GM21515 (cell line): ENCODE results near the gene SLC35A2.
"Not testable (repeated sequence)": the region's sequence is repeated elsewhere in the genome, so short reads cannot be mapped to it uniquely, and the experiment has no call there.

Experiments used
- ATAC-seq: cut with Tn5 transposase; IDR thresholded peaks from one replicate; pipeline ENCODE4 v1.9.1; 2021; ENCODE audit not compliant: unreplicated experiment

The SLC35A2 gene

DNA sequence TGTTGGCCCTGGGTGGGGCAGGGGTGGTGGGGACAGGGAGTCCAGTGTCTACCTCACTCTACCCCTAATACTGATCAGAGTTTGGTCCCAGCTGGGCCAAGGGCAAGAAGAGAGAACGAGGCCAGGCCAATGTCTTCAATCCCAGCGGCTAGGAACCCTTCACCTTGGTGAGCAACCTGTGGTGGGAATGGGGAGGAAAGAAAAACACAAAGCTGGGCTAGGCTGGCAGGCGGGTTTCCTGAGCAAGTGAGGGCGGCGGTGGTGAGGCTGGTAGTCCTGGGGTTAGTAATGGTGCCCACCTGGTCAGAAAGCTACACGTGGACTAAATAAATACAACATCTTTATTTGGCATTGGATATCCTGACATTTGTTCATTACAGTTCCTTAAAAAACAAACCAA, 8.2 kb downstream of the SLC35A2 start:
- ATAC-seq: no peak

DNA sequence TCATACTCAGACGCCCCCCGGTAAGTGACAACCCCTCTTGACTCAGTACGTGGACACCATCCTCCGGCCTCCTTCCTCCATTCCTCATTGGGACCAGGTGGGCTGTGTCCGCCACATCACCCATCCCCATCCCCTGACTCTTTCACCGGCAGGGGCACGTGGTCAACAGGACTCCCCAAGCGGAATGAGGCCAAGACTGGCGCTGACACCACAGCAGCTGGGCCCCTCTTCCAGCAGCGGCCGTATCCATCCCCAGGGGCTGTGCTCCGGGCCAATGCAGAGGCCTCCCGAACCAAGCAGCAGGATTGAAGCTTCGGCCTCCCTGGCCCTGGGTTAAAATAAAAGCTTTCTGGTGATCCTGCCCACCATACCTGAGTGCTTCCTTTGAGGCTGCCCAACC, 8.7 kb downstream of the SLC35A2 start:
- no peak for ATAC-seq

DNA sequence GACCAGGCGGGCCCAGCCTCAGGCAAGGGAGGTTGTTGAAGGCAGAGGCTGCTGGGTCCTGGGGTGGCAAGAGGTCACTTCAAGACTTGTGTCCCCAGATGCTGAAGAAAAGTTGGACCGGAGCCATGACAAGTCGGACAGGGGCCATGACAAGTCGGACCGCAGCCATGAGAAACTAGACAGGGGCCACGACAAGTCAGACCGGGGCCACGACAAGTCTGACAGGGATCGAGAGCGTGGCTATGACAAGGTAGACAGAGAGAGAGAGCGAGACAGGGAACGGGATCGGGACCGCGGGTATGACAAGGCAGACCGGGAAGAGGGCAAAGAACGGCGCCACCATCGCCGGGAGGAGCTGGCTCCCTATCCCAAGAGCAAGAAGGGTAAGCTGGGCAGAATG, 9.3 kb downstream of the SLC35A2 start:
- ATAC-seq: no peak

DNA sequence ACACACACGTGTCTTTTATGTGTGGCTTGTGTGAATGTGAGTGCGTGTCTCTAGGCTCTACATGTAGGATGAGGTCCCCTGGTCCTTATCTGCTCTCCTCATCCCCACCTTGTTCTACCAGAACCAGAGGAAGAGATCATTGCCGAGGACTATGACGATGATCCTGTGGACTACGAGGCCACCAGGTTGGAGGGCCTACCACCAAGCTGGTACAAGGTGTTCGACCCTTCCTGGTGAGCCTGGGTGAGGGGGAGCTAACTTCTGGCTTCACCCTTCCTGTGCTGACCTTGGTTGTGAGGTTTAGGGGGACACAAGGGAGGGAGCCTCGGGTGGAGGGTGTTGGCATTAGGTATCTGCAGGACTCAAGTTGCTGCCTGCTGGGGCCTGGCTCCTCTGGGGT, 10.4 kb downstream of the SLC35A2 start:
- no peak for ATAC-seq

DNA sequence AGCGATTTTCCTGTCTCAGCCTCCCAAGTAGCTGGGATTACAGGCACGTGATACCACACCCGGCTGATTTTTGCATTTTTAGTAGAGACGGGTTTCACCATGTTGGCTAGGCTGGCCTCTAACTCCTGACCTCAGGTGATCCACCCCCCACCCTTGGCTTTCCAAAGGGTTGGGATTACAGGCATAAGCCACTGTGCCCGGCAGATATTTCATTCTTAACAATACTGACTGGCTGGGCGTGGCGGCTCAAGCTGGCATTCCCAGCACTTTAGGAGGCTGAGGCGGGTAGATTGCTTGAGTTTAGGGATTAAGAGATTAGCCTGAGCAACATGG, 12.4 kb downstream of the SLC35A2 start:
- no peak for ATAC-seq

DNA sequence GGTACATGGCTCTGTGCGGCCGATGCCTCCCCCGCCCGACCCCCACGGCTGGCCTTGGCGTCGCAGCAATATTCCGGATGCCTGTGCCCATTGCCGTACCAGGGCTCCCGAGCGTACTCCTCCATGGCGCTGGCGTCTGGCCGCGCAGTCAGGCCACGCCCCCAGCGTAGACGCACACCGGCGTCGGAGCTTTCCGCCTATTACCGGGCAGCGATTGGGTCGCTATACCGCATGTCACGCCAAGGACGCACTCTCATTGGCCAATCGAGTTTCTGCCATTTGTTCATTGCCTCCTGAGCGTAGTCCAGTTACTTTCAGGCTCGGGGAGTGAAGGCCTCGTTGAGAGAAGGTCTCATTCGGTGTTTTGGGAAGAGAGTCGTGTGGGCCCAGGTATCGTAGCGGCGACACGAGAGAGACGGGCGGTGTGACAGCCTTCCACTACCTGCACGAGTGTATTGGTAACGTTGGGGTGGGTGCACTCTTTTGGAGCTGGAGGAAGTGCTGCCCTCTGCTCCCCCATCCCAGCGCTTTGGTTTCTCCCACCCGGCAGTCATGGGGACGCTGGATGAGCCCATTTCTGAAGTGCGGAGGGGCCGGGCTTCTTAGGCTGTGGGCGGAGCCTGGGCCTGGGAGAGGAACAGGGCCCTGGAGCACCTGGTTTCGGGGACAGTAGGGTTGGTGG, 13.7 kb downstream of the SLC35A2 start, which contains the start of the genes PQBP1 and TIMM17B:
Gene PQBP1, plus strand, starts transcription at position 306 of the 682 bp plus-strand sequence. CDS start 580 bp downstream, outside the sequence.
Gene TIMM17B, minus strand, starts transcription at position 144 of the 682 bp plus-strand sequence. Its CDS starts 19 bp downstream, at position 125.
- peak; percentile 89 for ATAC-seq

DNA sequence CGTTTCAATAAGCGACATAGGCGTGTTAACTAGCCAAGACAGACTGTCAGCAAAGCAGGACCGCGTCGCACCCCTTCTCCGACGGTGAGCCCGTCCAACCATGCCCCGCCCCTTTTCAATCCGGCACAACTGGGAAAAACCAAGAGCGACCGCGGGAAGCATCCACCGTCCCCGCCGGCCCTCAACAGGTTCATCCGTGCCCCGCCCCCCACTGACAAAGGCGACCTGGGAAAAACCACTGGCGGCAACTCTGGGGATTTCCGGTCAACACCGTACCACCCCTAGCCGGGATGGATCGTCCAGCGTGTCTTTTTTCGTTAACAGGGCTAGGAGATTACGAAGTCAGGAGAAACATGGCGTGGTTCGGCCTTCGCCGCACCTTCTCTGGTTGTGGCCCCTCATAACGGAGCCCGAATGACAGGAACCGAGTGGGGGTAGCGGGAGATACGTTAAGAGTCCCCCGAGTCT, 14.3 kb downstream of the SLC35A2 start:
- peak; percentile 22 for ATAC-seq

DNA sequence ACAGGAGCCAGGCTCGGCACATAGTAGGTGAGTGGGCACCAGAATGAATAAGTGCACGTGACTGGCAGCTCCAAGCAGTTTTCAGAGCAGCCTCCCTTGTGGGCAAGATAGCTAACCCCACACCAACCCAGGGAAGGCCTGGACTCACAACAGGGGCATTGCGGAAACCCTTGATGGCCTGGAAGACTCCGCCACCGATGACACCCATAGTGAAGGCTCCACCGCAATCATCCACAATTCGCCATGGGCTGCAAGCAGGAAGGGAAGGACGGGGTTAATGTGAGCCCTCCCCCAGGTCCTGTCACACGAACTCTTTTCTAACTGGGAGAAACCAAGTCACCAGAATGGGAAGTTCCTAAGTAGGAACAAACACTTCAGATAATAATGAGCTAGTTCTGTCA, 14.8 kb downstream of the SLC35A2 start:
- ATAC-seq: no peak

DNA sequence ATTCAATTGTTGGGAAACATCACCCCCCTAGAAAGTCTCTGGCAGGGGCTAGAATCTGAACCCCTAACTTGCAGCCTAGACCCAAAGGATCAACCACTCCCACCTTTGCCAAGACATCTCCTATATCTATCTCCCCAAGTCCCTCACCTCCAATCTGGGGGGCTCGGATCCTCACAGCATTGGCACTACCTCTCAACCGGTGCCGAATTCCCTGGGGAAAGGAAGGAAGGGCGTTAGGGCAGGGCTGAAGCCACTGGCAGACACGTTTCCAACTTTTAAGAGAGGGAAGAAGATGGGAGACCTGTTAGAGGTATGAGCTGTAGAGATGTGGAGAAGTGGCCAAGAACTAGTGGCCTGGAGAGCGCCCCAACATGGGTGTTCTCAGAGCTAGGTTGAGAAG, 16.6 kb downstream of the SLC35A2 start:
- ATAC-seq: no peak

DNA sequence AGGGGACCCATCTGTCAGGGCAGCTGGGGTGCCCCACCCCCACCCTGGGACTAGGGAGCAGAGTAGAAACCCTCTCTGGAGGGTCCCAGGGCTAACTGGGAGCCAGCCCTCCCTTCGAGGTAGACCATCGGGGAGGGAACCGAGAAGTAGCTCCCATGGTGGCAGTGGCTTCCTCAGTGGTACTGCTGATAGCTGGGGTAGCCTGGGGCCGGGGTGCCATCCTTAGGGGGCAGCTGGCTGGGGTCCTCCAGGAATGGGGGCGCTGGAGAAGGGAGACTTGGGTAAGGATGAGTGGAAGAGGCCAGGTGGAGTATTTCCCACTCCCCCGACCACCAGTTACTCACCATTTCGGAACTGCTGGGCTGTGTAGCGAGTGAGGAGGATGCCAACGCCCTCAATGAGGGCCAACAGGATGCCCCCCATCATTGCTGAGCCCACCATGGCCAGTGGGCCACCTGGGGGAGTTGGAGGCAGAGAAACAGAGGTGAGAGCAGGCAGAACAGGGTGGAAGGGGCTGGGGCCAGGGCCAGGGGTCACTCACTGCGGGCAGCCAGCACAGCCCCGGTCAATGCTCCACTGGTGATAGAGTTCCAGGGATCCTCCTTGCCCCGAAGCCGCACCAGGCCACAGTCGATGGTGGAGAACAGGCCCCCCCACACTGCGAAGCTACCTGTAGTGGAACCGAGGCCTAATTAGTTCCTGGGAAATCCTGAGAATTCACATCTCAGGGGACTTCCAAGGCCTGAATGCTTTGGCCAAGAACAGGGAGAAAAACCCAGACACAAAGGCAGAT, 17.7 kb downstream of the SLC35A2 start:
- ATAC-seq: no peak

DNA sequence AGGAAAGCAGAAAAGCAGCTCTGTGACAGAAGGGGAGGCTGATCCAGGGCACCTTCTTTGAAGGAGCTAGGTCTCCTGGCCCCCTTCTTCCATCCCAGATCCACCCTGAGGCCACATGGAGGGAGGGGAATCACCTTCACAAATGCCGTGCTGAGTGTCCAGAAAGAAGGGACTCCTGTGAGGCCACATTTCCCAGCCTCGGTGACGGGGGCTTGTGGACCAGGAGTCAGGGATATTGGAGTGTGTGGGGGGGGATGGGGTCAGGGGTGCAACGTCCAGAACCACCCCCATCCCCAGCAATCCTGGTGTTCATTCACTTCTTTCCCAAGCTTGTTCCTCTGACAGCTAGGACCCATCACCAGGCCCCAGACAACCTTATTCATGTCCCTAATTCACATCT, 18.6 kb downstream of the SLC35A2 start:
- ATAC-seq: no peak

DNA sequence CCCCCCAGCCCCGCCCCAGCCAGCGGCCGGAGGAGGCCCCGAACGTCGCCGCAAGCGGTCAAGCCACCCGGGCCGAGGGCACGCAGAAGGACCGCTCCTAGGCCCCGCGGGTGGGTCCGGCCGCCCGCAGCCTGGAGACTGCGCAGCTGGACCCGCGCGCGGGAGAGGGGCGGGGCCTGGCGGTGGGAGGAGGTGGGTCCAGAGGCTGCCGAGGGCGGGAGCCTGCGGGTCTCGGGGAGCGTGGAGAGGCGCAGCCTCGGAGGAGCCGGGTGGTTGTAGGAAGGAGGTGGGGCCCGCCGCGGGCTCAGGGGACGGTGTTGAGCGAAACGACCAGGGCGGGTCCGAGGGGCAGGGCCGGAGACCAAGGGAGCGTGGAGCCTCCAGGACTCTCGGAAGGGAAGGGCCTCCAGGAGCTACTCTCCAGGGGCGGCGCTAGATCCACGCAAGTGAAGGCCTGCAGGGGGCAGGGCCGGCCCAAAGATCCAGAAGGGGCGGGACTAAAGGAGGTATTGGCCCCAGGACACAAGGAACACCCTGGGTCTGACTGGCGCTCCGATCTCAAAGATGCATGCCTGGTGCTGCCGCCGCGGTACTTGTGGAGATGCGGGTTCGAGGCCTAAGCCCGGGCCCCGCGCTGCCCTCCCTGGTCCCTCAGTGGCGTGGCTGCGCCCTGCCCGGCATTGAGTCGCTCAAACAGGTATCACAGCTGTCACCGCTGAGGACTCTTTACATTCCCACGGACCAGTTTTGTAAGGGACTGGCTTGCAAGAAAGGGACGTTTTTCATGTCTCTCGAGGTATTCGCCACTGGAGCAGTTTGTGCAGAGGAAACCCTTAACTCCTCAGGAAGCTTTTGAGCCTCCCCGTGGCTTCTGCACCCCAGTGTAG, 19.8 kb downstream of the SLC35A2 start:
- peak; percentile 84 for ATAC-seq

DNA sequence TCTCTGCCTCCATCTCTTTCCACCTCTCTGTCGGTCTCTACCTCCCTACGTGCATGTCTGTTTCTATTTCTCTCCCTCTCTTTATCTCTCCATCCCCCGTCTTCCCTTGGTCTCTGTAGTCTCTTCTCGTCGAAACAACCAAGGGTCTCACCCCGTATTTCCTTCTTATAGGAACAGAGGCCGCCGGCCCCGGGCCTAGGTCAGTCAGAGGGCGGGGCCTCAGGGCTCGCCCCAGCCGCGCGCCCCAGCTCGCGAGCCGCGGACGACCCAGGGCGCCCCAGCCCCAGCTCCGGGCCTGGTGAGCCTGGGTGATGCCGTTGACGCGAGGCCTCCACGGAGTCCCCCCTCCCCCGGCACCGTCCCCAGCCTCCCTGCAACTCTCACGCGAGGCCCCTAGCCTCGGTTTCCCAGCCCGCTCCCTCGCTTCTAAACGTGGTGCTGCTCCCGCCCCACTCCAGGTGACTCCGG, 20.5 kb downstream of the SLC35A2 start:
- peak; percentile 40 for ATAC-seq

DNA sequence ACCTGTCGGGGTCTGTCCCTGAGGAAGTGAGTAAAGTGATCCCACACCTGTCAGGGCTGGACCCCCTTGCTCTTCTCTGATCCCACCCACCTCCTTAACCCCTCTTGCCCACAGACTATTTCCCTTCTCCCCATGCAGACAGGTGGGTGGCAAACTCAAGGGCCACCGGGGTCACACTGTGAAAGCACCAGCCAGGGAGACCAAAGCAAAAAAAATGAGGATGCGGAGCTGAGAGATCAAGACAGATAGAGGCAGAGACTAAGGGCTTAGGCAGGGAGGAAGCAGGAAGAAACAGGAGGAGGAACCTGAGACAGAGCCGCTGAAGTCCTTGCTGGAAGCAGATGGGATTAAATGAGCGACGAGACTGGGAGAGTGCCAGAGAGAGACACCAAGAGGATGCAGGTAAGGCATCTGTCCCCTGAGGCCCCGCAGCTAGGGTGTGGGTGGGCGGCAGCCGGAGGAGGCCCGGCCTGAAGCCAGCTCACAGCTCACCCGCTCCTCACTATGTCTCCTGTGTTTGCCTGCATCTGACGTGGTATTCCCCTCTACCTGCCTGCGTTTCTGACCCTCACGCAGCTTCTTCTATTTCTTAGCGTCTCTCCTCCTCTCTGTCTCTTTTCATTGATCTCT, 21.0 kb downstream of the SLC35A2 start:
- no peak for ATAC-seq

DNA sequence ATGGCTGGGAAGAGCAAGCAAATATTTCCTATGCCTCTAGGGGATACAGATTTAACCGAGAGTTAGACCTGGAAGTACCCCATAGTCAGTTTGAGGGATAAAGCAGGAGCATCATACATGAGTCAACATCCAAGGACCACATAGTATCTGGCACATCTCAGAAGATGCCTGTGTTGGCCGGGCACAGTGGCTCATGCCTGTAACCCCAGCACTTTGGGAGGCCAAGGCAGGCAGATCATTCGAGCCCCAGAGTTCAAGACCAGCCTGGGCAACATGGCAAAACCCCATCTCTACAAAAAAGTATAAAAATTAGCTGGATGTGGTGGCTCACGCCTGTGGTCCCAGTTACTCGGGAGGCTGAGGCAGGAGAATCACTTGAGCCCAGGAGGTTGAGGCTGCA, 24.9 kb downstream of the SLC35A2 start:
- not testable (repeated sequence) for ATAC-seq

DNA sequence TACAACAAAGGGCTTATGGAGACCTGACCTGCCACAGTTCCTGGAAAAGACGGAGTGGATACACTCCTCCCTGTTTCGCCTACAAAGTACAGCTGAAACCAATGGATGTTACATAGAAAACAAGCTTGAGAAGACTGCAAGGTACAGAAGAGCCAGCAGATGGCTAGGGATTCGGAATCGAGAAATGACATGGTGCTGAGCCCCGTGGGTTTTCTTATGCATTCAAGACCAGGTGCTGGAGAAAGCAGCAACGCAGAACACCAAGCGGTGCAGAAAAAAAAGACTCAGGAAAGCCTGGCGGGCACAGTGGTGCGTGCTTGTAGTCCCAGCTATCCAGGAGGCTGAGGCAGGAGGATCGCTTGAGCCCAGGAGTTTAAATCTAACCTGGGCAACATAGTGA, 27.7 kb downstream of the SLC35A2 start:
- ATAC-seq: no peak

DNA sequence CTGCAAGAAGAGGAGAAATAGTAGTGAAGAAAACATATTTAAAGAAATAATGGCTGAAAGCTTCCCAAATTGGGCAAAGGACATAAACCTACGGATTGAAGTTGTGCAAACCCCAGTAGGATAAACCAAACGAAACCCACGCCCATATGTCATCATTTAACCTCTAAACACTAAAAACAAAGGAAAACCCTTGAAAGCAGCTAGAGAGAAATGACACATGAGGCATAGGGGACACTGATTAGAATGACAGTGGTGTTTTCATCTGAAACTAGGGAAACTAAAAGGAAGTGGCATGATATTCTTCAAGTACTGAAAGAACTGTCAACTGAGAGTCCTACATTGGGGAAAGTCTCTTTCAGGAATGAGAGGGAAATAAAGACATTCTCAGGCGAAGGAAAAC, 34.5 kb downstream of the SLC35A2 start:
- not testable (repeated sequence) for ATAC-seq

DNA sequence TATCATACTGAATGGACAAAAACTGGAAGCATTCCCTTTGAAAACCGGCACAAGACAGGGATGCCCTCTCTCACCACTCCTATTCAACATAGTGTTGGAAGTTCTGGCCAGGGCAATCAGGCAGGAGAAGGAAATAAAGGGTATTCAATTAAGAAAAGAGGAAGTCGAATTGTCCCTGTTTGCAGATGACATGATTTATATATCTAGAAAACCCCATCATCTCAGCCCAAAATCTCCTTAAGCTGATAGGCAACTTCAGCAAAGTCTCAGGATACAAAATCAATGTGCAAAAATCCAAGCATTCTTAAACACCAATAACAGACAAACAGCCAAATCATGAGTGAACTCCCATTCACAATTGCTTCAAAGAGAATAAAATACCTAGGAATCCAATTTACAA, 39.4 kb downstream of the SLC35A2 start:
- not testable (repeated sequence) for ATAC-seq

DNA sequence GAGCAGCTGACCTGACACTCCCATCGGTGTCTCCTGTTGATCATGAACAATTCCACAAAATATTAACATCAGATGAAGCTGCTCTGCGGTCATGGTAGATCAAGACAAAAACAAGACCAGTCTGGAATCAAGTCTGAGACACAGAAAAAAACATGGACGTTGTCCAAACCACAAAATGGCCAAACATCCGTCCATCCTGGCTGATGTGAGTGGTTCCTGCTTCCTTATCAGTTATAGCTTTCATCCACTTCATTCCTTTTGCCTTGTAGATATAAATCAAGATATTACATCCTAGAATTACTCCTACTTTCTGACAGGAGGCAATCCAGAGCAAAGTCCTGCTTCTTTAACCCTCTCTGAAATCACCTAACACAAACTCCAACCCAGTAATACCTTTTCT, 47.2 kb downstream of the SLC35A2 start:
- no peak for ATAC-seq

DNA sequence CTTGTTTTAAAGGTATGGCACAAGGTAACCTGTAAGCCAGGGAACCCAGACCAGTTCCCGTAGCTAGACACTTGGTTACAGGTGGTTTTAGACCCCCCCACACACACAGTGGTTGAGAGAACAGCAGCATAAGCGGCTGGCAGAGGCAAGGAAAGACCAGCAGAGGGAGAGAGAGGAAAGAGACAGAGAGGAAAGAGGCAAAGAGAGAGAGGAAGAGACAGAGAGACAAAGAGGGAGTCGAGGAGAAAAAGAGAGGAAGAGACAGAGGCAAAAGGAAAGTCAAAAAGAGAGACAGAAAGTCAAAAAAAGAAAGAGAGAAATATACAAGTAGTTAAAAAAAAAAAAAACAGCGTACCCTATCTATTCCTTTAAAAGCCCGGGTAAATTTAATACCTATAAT, 56.5 kb downstream of the SLC35A2 start:
- no peak for ATAC-seq
